A549 (cell line): ENCODE results near the gene LIPT2. TPM values are rescaled to one million over a fixed set of nuclear protein-coding genes. Genes with fewer than 3 reads are reported as not detected.

ENCODE experiments used
- ATAC-seq, 2 experiments: fragments of 200-7000 bp in 1 of 2; fragments of >200 bp in 1 of 2; cut with Nextera tagmentation in 1 of 2; cut with Tn5 transposase in 1 of 2; 3 replicates each; pipeline versions ENCODE4 v1.8.0 to v1.9.1; 2018 to 2020; ENCODE audit warnings: mild to moderate bottlenecking in 1 of 2, moderate library complexity in 1 of 2
- CTCF ChIA-PET: fragments of 300-600 bp; sonication (Branson Sonifier 250); formaldehyde crosslinking; extraction: SDS; loops from one replicate; lab custom pipeline; 2021; ENCODE audit warnings: antibody characterized with exemption, inconsistent platforms; lab: Yijun Ruan, JAX
- POLR2A ChIA-PET: fragments of 350-600 bp; formaldehyde crosslinking; extraction: SDS; loops from one replicate; lab custom pipeline; 2021; ENCODE audit warnings: antibody characterized with exemption, inconsistent platforms; lab: Yijun Ruan, JAX
- DNase-seq, 2 experiments: peaks; one replicate each; pipeline versions ENCODE4 v3.0.0 to v3.0.0-alpha.2; 2011 to 2016; ENCODE audit warnings: low read depth in 1 of 2, low spot score in 1 of 2
- FAIRE-seq: peaks from 2 replicates; lab custom pipeline; 2011; peaks lifted over from hg19 to GRCh38; lab: Jason Lieb, UNC
- H3K27ac ChIP-seq, 2 experiments: fragments of >200 bp; sonication (Bioruptor Twin); formaldehyde crosslinking; 3 replicates each; pipeline ENCODE4 v1.5.1; 2016 to 2017
- H3K4me1 ChIP-seq: fragments of >200 bp; sonication (Bioruptor Twin); formaldehyde crosslinking; 3 replicates; pipeline ENCODE4 v1.6.1; 2016
- H3K4me2 ChIP-seq: fragments of >200 bp; sonication (Bioruptor Twin); formaldehyde crosslinking; 3 replicates; pipeline ENCODE4 v1.6.1; 2016
- H3K4me3 ChIP-seq: fragments of >200 bp; sonication (Bioruptor Twin); formaldehyde crosslinking; 3 replicates; pipeline ENCODE4 v1.5.1; 2016
- H3K9me3 ChIP-seq: fragments of >200 bp; sonication (Bioruptor Twin); formaldehyde crosslinking; 3 replicates; pipeline ENCODE4 v1.6.1; 2016
- ATOH8 ChIP-seq: fragments of 250-450 bp; sonication (Bioruptor Pico); IDR thresholded peaks from 2 replicates; pipeline ENCODE4 v1.5.0; 2020; ENCODE audit warnings: low read depth, mild to moderate bottlenecking, moderate library complexity
- BHLHE40 ChIP-seq: IDR thresholded peaks from 2 replicates; pipeline ENCODE4 v1.6.1; 2012; ENCODE audit warnings: low read depth, low read length, inconsistent platforms
- CBX8 ChIP-seq: fragments of 200-600 bp; sonication (generic); IDR thresholded peaks from 2 replicates; pipeline ENCODE4 v1.6.1; 2016
- CHD2 ChIP-seq: fragments of 150-350 bp; IDR thresholded peaks from 2 replicates; pipeline ENCODE4 v1.6.1; 2014; ENCODE audit warnings: low read length; ENCODE audit not compliant: partially characterized antibody
- CHD4 ChIP-seq: fragments of 200-600 bp; sonication (generic); IDR thresholded peaks from 2 replicates; pipeline ENCODE4 v1.6.1; 2016; ENCODE audit warnings: antibody characterized with exemption, mild to moderate bottlenecking, borderline replicate concordance
- E2F6 ChIP-seq: IDR thresholded peaks from 2 replicates; pipeline ENCODE4 v1.6.1; 2012; ENCODE audit warnings: low read depth, borderline replicate concordance
- ESRRA ChIP-seq: fragments of 150-350 bp; IDR thresholded peaks from 2 replicates; pipeline ENCODE4 v1.6.1; 2014; ENCODE audit warnings: mild to moderate bottlenecking, low read length, borderline replicate concordance
- FOXS1 ChIP-seq: fragments of 250-450 bp; sonication (Bioruptor Pico); IDR thresholded peaks from 2 replicates; pipeline ENCODE4 v1.5.0; 2020; ENCODE audit warnings: mild to moderate bottlenecking, moderate library complexity
- GATA3 ChIP-seq: IDR thresholded peaks from 2 replicates; pipeline ENCODE4 v1.6.1; 2012; ENCODE audit warnings: borderline replicate concordance
- HOXA7 ChIP-seq: fragments of 250-450 bp; sonication (Bioruptor Pico); IDR thresholded peaks from 2 replicates; pipeline ENCODE4 v1.5.0; 2020; ENCODE audit warnings: mild to moderate bottlenecking, moderate library complexity
- JUN ChIP-seq, 2 experiments: fragments of >200 bp; sonication (Bioruptor Twin); formaldehyde crosslinking; IDR thresholded peaks; 2 replicates in 1 of 2; 3 replicates in 1 of 2; pipeline ENCODE4 v1.6.1; 2016 to 2017
- JUNB ChIP-seq: fragments of >200 bp; sonication (Bioruptor Twin); formaldehyde crosslinking; IDR thresholded peaks from 2 replicates; pipeline ENCODE4 v1.6.1; 2016
- NFE2L2 ChIP-seq: fragments of 150-350 bp; conservative IDR thresholded peaks from 2 replicates; pipeline ENCODE4 v1.6.1; 2014; ENCODE audit warnings: low read length
- NR3C1 ChIP-seq: fragments of >200 bp; sonication (Bioruptor Twin); formaldehyde crosslinking; IDR thresholded peaks from 3 replicates; pipeline ENCODE4 v1.6.1; 2017
- POLR2AphosphoS2 ChIP-seq: conservative IDR thresholded peaks from 2 replicates; pipeline ENCODE4 v1.6.1; 2012; ENCODE audit warnings: low read length, improper control_type of control experiment, inconsistent platforms
- RARB ChIP-seq: fragments of 250-450 bp; sonication (Bioruptor Pico); IDR thresholded peaks from 2 replicates; pipeline ENCODE4 v1.8.0; 2021; ENCODE audit warnings: mild to moderate bottlenecking, moderate library complexity
- RNF2 ChIP-seq: fragments of 200-600 bp; sonication (generic); IDR thresholded peaks from 2 replicates; pipeline ENCODE4 v1.6.1; 2016; ENCODE audit warnings: low read depth, mild to moderate bottlenecking, antibody characterized with exemption, moderate library complexity, borderline replicate concordance
- SMC3 ChIP-seq: fragments of >200 bp; sonication (Bioruptor Twin); formaldehyde crosslinking; IDR thresholded peaks from 3 replicates; pipeline ENCODE4 v1.6.1; 2018; ENCODE audit warnings: inconsistent platforms
- USF2 ChIP-seq: fragments of 450-650 bp; IDR thresholded peaks from 2 replicates; pipeline ENCODE4 v1.6.1; 2014; ENCODE audit warnings: antibody characterized with exemption
- ZFP36 ChIP-seq: fragments of 450-650 bp; IDR thresholded peaks from 2 replicates; pipeline ENCODE4 v1.6.1; 2014; ENCODE audit warnings: borderline replicate concordance; ENCODE audit not compliant: partially characterized antibody
- WGBS: methylation state at CpG from one replicate; pipeline ENCODE4 v1.1.6; 2017; ENCODE audit errors: missing lambda C conversion rate; 5-methylcytosine and 5-hydroxymethylcytosine counted together
- polyA plus RNA-seq, 4 experiments: library from polyadenylated mRNA; depleted of rRNA in 3 of 4; stranded (reverse); fragments of >200 nt; fragmentation: RNase III in 1 of 4; extraction: RNeasy Plus Mini Kit Qiagen cat#74134 plus additional on column Dnase treatment in 1 of 4; gene quantifications; 2 replicates in 3 of 4; 3 replicates in 1 of 4; pipeline ENCODE4 v1.2.3, GENCODE V29; 2011 to 2017
- TF ChIP-seq, protein P1 (sequence below): fragments of 250-450 bp; sonication (Bioruptor Pico); IDR thresholded peaks from 2 replicates; pipeline ENCODE4 v1.5.0; 2021; ENCODE audit warnings: mild to moderate bottlenecking, moderate library complexity, borderline replicate concordance
- TF ChIP-seq, protein P2 (sequence below): fragments of >200 bp; sonication (Bioruptor Twin); formaldehyde crosslinking; IDR thresholded peaks from 3 replicates; pipeline ENCODE4 v1.6.1; 2016

The LIPT2 gene
- polyA plus RNA-seq, 2 of the 4 experiments (the other 2 are of a cell fraction), result 4.8 to 9.8 TPM

DNA sequence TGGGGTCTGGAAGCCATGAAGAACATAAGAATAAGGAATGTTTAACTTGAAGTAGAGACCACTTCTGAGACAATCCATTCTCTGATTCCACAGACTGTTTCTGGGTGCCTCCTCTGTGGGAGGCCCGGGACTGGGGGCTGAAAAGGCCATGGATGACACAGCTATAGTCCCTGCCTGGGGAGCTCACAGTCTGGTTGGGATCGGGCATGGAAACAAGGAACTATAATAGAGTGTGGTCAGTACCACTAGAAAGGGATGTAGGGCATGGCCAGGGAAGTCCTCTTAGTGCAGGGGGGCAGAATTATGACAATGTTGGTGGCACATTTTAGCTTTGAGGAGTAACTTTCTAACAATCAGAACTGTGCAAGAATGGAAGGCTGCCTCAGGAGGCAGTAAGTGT, 17.0 kb downstream of the LIPT2 start:
- WGBS, result 59% methylated on average over 2 of the region's 2 CpGs
- Histone ChIP-seq H3K4me3 (no peak overlapping the region), H3K9me3 (no peaks in the 10 kb centered on the region), H3K27ac (no peak overlapping the region), H3K4me1 (0 out of 3 replicates have a peak, but pooled peaks cover 6% of the 10 kb centered on the region), H3K4me2 (no peak overlapping the region)
- TF ChIP-seq CBX8 (no peak), USF2 (no peak), SMC3 (no peak), JUN (IDR thresholded peaks at IDR 0.05) (no peak), E2F6 (no peak)
- TF ChIP-seq, protein P1, sequence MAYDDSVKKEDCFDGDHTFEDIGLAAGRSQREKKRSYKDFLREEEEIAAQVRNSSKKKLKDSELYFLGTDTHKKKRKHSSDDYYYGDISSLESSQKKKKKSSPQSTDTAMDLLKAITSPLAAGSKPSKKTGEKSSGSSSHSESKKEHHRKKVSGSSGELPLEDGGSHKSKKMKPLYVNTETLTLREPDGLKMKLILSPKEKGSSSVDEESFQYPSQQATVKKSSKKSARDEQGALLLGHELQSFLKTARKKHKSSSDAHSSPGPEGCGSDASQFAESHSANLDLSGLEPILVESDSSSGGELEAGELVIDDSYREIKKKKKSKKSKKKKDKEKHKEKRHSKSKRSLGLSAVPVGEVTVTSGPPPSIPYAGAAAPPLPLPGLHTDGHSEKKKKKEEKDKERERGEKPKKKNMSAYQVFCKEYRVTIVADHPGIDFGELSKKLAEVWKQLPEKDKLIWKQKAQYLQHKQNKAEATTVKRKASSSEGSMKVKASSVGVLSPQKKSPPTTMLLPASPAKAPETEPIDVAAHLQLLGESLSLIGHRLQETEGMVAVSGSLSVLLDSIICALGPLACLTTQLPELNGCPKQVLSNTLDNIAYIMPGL (CRISPR knock-in tag), result no peak
- TF ChIP-seq, protein P2, sequence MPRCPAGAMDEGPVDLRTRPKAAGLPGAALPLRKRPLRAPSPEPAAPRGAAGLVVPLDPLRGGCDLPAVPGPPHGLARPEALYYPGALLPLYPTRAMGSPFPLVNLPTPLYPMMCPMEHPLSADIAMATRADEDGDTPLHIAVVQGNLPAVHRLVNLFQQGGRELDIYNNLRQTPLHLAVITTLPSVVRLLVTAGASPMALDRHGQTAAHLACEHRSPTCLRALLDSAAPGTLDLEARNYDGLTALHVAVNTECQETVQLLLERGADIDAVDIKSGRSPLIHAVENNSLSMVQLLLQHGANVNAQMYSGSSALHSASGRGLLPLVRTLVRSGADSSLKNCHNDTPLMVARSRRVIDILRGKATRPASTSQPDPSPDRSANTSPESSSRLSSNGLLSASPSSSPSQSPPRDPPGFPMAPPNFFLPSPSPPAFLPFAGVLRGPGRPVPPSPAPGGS, result no peak
- ChIA-PET CTCF (interaction anchor here (0.7 to 4.3 kb wide), 5 partner anchors 23 to 220 kb away, joined by 3 to 23 read pairs (median 5); no protein-coding TSS in a partner anchor), POLR2A (interaction anchor here (1.9 kb wide), 1 partner anchor 17 kb away, joined by 8 read pairs; the partner anchor contains the start of gene LIPT2)
- no peak for DNase-seq
- ATAC-seq, result 0 out of 6 replicates have a peak, but pooled peaks of 1 of the 2 experiments have one; percentile 19
- FAIRE-seq, result no peak

- Histone ChIP-seq H3K4me3 (no peak overlapping the region), H3K4me1 (0 out of 3 replicates have a peak, but pooled peaks cover 6% of the 10 kb centered on the region), H3K9me3 (no peaks in the 10 kb centered on the region), H3K4me2 (no peak overlapping the region), H3K27ac (no peak overlapping the region)
- WGBS, result 0% methylated on average over 1 of the region's 1 CpG
- ChIA-PET CTCF (interaction anchor here (0.8 to 4.3 kb wide), 2 partner anchors 21 to 25 kb away, joined by 3 to 23 read pairs; no protein-coding TSS in a partner anchor), POLR2A (interaction anchor here (1.0 kb wide), 1 partner anchor 19 kb away, joined by 4 read pairs; the partner anchor contains the start of gene LIPT2)
- ATAC-seq, result no peak
- DNase-seq, result no peak
- no peak for TF ChIP-seq SMC3
- TF ChIP-seq CBX8, result no peak
- TF ChIP-seq FOXS1, result no peak
- no peak for TF ChIP-seq BHLHE40
- no peak for TF ChIP-seq POLR2AphosphoS2
- no peak for TF ChIP-seq HOXA7
- TF ChIP-seq CHD2, result no peak
- no peak for TF ChIP-seq RARB (CRISPR knock-in tag)
- TF ChIP-seq NR3C1, result no peak
- no peak for TF ChIP-seq JUNB
- no peak for TF ChIP-seq ATOH8
- no peak for TF ChIP-seq ESRRA
- TF ChIP-seq CHD4, result no peak
- no peak for TF ChIP-seq GATA3
- TF ChIP-seq RNF2, result no peak
- TF ChIP-seq ZFP36, result no peak
- no peak for TF ChIP-seq NFE2L2
- no peak for TF ChIP-seq E2F6
- FAIRE-seq, result no peak
These were observed 19.2 kb downstream of the LIPT2 start for GRCh38 chr11:74474316-74474715.
